ENCODE measurements around the gene LRFN5.
A peak's percentile ranks its signal among the peaks of the same experiment; 100 is the strongest.
"Not testable (repeated sequence)": the region's sequence is repeated elsewhere in the genome, so short reads cannot be mapped to it uniquely, and the experiment has no call there.

The LRFN5 gene

DNA sequence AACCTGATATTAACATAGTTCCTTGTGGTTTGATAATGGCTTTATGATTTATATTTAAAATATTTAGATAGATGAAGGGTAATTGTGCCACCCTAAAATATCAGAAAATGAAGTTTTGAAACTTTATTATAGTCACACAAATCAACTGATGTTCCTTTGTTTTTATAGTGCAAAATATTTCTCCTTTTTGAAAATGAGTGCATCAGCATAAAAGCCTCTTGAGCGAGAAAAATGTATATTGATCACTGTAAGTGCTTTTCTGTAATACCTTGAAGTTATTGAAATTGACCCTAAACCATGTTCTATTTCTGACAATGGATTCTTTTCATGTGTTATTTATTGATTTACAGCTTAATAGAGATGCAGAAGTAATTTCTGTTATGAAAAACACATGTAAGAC, 35.0 kb downstream of the LRFN5 start:
- no peak for DNase-seq

DNA sequence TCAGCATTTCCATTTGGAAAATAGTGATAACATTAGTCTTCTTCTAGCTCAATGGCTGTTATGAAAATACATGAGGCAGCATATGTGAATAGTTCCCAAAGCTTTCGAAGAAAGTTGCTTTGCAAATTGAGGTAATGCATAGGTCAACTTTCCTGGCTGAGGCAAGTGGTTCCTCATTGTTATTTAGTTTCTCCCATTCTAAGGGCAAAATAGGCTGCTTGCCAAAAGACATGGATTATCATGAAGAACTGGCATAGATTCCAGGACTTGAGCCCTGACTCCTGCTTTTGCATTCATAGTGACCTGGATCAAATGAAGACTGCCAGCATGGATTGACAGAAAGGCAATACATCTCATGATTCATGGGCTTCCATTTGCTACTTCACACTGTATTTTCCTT, 35.7 kb downstream of the LRFN5 start:
- DNase-seq = no peak

DNA sequence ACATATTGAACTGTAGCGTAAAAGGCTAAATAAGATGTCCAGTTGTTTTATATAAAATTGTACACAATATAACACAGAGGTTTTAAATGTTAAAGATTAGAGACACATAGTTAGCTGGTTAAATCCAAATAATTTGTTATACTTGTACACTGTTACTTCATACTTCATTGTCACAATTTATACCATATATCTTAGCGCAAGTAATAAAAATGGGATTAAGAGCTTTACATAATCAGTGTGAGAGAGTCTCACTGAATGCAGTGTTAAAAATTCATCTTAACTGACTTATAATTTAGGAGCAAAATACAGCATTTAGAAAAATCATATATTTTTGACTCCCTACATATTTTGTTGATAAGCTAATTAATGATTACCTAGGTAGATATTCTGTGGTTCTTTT, 36.1 kb downstream of the LRFN5 start:
- no peak for DNase-seq

DNA sequence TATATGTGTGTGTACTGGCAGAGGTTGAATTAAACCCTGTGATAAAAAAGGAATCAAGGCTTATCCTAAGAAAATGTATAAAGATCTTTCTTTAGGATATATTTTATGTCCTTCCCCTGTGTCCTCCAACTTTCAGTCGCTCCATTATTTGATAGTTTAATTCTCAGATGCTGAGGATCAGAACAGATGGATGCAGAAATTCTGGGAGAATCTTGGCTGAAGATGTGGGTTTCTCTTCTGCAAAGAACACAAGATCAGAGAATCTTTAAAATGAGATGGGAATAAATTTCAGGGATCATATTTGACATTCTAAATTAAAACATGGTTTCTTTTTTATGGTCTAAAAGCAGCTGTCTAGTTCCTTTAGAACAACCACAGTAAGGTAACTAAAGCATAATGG, 37.9 kb downstream of the LRFN5 start:
- no peak for DNase-seq

DNA sequence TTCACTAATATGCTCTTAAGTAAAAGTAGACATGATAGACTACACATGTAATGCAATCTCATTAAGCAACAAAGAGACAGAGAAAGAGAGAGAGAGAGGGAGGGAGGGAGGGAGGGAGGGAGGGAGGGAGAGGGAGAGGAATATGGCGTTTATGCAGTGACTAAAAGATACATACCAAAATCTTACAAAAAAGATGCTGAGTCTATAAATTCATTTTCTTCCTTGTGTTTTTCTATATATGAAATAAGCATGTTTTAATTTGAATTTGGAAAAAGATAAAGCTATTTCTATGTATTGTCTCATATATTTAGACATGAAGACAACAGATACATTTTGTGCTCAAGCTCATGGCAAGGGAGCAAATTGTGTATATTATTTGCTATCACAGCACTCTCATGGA, 44.1 kb downstream of the LRFN5 start:
- DNase-seq = no peak

DNA sequence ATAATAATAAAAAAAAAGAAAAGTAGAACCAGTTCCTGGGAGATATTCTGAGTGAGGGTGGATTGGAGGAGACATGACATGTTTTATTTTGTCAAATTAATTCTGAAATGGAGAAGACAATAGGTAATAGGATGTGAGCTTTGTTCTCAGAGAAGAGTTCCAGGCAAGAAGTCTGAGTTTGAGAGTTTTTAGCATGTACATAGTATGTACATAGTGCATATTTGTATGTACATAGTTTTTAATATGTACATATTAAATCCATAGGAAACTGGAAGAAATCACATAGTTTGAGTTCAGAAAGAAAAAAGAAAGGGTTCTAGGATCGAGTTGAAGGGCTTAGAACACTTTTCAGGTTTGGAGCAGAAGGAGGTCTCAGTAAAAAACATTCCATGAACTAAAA, 47.5 kb downstream of the LRFN5 start:
- DNase-seq = no peak

DNA sequence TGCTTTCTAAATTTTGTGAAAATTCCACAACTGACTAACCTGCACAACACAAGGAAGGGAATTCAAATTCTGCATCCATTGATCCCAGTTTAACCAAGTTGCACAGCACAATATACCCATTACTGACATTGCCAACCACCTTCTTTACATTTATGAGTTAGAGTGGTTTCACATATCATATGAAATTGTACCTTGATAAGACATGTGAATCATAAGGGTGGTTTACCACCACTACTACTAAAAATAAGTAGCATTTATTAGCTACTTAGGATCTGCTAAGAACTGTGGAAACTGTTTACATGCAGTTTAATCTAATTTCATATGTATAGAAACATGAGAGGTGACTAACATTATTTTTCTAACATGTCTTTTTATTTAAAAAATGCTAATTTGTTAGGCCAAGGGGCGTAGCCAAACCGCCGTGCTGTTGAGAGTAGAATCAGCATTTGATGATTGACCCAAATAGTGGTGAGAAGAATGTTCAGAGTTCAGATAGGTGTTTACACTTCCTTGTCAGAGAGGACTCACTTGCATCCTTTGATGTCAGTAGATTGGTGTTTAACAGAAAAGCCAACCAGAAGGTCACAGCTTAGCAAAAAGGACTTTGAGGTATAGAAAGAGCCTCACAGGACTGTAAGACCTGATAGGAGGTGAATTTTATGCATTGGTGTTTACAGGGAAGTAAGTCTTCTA, 56.2 kb downstream of the LRFN5 start:
- no peak for DNase-seq

DNA sequence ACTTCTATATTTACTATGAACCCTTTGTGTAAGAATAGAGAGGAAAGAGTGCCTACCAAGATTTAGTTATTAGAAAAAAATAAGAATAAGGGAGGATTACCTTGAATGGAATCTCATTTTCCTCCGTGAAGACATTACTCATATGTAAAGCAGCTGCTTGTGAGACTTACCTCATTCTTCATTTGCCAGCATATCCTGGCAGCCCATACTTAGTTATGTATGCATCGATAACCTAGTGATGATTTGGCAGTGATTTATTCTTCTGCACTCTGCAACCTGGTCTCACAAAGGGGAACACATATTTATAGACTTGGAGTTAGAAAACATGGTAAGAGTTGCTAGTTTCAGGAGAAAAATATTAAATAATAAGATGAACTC, 56.8 kb downstream of the LRFN5 start:
- DNase-seq = no peak

DNA sequence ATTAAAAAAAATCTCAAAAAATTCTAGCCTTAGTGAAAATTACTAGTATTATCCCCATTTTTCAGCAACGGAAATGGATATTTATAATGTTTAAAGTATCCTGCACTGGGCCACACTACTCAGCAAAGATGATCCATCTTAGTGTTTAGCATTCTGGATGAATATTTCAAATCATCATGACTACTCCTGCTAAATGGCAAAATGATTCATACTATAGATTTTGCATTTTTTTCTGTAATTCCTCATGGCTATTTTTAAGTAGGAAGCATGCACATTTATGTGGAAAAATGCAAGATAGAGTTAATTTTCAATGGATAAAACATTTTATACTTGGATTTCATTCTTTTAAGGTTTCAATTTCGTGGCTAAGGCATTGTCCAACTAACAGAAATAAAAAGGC, 59.6 kb downstream of the LRFN5 start:
- DNase-seq = no peak

DNA sequence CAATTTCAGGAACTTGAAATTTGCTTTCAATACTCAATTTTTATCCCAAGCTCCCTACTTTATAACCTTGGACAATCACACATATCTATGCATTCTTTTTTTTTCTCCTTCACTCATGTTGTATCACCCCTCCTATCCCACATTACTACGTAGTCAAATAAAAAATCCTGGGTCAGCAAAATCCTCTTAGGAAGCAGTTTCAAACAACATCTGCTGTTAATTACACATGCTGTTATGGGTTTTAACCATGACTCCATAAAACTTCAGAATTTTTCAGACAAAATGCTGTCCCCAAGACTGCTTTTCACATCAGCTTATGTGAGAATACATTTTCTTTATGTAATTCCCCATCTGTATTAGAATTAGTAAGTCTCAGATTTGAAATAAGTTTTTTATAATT, 61.7 kb downstream of the LRFN5 start:
- DNase-seq = no peak

DNA sequence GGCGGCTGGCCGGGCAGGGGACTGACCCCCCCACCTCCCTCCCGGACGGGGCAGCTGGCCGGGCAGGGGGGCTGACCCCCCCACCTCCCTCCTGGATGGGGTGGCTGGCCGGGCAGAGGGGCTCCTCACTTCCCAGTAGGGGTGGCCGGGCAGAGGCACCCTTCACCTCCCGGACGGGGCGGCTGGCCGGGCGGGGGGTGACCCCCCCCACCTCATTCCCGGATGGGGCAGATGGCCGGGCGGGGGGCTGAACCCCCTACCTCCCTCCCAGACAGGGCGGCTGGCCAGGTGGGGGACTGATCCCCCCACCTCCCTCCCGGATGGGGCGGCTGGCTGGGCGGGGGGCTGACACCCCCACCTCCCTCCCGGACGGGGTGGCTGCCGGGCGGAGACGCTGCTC, 66.9 kb downstream of the LRFN5 start:
- DNase-seq = not testable (repeated sequence)

DNA sequence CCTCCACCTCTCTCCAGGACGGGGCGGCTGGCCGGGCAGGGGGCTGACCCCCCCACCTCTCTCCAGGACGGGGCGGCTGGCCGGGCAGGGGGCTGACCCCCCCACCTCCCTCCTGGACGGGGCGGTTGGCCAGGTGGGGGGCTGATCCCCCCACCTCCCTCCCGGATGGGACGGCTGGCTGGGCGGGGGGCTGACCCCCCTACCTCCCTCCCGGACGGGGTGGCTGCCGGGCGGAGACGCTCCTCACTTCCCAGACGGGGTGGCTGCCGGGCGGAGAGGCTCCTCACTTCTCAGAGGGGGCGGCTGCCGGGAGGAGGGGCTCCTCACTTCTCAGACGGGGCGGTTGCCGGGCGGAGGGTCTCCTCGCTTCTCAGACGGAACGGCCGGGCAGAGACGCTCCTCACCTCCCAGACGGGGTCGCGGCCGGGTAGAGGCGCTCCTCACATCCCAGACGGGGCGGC, 67.9 kb downstream of the LRFN5 start:
- DNase-seq = not testable (repeated sequence)

DNA sequence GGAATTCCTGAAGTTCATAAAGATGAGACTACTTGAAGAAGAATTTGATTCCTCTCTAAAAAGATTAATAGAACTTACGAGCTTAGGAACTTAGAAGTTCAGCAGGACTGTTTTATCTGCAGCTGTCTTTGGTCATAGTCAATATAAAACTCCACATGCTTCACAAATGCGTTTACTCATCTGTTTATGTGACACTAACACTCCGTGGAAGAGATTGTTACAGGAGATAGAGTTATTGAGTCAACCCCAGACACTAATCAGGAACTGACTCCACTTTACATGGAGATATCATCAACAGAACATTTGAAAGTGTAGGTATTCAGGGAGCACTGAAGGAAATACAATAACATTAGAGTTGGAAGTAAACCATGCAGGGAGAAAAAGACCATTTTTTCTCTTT, 92.8 kb downstream of the LRFN5 start:
- DNase-seq = no peak

DNA sequence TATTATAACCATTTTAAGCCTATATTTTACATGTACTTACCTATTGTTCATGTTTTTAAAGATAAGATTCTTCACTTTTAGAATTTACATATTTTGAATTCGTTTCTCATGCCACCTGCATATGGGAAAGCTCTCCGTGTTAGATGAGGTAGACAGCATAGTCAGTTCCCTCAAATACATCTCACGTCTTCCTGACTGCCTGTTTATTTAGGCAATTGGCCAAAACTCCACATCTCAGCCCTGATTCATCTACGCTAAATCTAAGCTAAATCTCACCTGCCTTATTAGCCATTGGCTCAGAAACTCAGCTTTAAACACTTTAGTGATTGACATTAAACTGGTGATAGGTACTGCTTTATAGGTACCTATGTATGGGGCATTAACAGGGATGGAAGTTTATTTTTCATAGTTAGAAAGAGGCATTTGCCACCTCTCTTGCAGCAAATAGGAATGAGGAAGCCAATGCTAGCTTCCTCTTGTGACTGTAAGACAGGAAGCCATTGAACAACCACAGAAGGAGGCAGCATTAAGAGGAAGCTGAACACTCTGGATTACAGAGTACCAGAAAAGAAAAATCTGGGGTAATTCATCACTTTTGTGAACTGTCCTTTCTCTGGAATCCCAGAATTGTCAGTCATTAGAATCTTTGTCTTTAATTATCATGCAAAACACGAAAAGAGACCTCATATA, 111.9 kb downstream of the LRFN5 start:
- no peak for DNase-seq

DNA sequence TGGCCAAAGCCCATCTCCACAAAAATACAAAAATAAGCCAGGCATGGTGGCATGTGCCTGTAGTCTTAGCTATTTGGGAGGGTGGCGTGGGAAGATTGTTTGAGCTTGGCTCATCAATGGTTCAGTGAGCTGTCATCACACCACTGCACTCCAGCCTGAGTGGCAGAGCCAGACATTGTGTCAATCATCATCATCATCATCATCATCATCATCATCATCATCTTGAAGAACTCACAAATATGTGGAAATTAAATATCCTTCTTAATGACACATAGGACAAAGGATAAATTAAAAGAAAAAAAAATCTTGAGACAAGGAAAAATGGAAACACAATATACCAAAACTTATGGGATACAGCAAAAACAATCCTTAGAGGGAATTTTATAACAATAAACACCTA, 132.5 kb downstream of the LRFN5 start:
- no peak for DNase-seq

DNA sequence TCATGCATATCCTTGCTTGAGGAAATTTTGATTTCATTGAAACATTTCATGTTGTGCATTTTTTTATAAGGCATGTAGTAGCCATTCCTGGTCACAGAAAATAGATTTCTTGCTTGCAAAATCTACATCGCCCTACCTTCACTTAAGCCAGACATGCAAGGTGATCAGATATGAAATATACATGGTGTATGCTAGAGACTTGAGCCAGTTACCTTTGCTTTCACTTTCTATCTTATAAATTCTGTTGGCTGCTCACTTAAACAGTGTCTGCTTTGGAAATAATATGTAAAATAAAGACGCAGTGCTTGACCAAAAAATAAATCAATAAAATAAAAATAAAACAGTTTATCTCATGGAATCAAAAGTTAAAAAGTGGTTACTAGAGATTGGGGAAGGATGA, 136.5 kb downstream of the LRFN5 start:
- no peak for DNase-seq

DNA sequence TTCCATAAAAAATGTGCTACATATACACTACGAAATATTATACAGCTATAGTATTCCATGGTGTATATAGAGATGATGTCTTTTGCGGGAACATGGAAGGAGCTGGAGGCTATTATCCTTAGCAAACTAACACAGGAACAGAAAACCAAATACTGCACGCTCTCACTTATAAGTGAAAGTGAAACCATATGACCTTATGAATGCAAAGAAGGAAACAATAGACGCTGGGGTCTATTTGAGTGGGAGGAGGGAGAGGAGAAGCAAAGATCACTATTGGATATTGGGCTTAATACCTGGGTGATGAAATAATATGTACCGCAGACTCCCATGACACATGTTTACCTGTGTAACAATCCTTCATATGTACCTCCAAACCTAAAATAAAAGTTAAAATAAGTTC, 142.8 kb downstream of the LRFN5 start:
- DNase-seq = peak; percentile 55

DNA sequence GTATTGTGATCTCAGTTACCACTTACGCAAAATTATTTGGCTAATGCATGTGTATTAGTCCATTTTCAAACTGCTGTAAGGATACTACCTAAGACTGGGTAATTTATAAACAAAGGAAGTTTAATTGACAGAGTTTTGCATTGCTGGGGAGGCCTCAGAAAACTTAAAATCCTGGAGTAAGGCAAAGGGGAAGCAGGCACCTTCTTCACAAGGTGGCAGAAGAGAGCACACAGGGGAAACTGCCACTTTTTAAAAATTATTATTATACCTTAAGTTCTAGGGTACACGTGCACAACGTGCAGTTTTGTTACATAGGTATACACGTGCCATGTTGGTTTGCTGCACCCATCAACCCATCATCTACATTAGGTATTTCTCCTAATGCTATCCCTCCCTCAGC, 143.9 kb downstream of the LRFN5 start:
- DNase-seq = not testable (repeated sequence)

DNA sequence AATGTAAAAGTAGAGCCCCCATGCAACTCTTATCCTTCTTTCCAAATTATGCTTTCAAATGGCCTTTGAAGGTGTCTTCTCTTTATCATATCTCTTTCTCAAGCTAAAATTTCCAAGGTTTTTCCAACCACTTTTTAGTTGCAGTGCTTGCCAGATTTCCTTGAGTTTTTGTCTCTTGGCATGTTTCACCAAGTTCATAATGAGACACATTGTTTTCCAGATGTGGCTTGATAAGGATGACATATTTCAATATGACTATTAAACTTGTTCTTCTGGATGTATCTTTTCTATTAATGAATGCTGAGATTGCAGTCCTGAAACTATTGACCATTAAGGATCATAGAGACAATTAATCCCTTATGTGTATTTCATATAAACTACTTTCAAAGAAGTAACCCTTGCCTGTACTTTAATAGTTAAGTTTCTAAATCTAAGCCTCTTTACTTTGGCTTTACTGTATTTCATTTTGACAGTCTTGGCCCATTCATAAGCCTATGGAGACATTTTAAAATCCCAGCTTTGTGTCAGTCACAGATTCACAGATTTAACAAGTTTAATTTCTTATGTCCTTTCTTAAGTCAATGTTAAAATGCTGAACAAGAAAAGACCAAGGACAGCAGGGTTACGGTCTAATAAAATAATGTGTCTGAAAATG, 151.5 kb downstream of the LRFN5 start:
- DNase-seq = no peak

DNA sequence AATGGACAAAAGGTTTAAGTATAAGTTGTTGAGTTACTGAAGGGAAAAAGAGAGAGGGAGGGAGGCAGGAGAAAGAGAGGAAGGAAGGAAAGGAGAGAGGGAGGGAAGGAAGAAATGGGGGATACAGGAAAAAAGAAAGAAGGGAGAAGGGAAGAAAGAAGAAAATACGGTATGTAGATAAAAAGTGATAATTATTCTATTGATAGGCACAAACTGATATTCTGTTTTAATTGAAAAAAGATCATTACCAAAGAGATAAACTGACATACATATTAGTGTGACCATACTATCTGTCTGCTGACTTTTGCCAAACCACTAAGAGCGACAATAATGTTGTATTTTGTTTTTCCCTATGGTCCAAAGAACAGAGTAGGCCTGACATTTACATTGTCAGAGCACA, 154.5 kb downstream of the LRFN5 start:
- no peak for DNase-seq

DNA sequence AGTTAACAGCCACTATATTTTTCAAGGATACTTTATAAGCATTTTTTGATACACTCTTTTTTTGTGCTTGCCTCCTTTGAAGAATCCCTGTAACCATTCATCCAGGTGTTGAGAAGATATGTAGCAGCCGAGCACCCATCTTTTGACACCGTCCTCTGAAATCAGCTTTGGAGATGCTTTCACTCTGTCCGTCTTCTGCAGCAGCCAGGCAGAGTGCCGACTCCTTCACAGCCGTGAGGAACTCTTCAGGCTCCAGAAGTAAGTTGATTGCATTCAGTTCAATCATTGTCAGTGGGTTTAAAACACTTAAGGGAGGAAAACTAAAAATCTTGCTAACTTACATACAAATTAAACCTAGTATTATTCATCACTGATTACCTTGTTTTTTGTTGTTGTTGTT, 160.1 kb downstream of the LRFN5 start:
- DNase-seq = no peak

DNA sequence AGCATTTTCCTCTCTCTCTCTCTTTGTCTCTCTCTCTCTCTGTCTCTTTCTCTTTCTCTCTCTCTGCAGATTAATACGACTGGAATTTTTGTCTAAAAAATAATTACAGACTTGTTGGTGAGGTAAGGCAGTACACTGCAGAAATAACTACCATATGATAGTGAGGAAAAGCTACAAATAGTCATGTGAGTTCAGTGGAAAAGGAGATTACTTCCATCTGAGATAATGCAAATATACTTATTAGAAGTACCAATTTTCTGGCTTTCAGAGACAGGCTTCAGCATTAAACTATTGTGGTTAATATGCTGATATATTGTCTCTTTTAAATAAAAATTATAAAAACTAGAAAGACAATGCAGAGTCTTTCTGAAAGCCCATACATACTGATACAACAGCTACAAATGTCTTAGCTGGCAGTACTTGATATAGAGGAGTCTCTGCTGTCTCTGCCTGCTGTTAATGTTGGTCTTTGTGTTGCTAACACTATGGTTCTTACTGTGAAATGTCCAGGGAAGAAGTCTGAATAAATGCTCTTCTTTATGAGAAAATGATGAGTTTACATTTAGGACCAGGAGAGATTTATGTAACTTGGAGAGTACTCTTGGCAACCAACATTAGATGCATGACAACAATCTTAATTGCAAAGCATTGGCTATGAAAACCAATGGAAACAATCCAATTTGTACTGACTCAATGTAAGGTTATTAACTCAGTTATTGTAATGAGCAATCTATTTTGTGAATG, 167.0 kb downstream of the LRFN5 start:
- no peak for DNase-seq

DNA sequence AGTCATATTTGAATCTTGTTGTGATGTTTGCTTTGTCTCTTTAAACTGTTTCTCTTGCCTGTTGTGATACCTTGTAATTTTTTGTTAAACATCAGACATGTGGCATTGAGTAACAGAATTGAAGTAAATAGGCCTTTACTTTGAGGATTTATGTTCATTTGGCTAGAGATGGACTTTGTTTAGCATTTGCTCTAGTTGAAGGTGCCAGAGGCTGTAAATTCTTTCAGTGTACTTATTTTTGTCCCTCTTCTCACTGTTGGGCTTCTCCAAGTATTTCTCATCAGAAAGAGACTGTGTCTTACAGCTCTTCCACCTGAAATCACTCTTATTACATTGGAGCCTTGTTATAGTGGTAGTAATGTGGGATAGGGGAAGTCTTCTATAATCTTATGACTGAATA, 175.8 kb downstream of the LRFN5 start:
- DNase-seq = no peak

DNA sequence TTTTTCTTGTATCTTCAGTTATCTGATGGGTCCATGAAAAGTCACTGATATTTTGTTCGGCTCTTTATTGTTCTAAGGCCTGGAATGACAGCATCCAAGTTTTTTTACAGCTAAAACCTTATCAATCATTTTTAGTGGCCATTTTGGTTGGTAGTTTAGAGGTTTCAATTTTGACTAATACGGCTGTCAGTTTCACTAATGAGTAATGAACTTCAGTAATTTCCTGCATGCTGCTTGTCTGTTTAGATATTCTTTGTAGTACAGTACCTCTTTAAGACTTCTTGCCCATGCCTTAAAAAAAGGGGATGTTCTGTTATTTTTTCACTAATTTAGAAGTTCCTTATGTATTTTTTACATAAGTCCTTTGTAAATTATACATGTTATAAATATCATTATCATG, 176.7 kb downstream of the LRFN5 start:
- DNase-seq = no peak
